Activated CD4-positive, alpha-beta T cell treated with anti-CD3 and anti-CD28 coated beads, Interleukin-2, amount 50 U/mL, for 4 hours (primary cell): Measurements from ENCODE around the gene ADSL.

Experiments
- DNase-seq, 2 experiments: peaks; one replicate each; pipeline ENCODE4 v3.0.0-alpha.2; 2020

The ADSL gene

GRCh38 chr22:40420341-40421081, 74.2 kb downstream of the ADSL start:
- DNase-seq: no peak

GRCh38 chr22:40421082-40421350, 74.7 kb downstream of the ADSL start:
- no peak for DNase-seq

- no peak for DNase-seq
Measured at GRCh38 chr22:40421941-40422340, 75.6 kb downstream of the ADSL start.

GRCh38 chr22:40422558-40423309, 76.4 kb downstream of the ADSL start:
- DNase-seq: no peak

- DNase-seq: no peak
Measured at GRCh38 chr22:40423310-40423688, 77.0 kb downstream of the ADSL start.

GRCh38 chr22:40423882-40424640, 77.8 kb downstream of the ADSL start:
- DNase-seq: no peak

- DNase-seq: no peak
Measured at GRCh38 chr22:40425082-40425481, 78.8 kb downstream of the ADSL start.

GRCh38 chr22:40426594-40427333, 80.5 kb downstream of the ADSL start:
- no peak for DNase-seq

- DNase-seq: no peak
Measured at GRCh38 chr22:40428796-40429195, 82.5 kb downstream of the ADSL start.

- DNase-seq: no peak
Measured at GRCh38 chr22:40429481-40429880, 83.2 kb downstream of the ADSL start.

- no peak for DNase-seq
Measured at GRCh38 chr22:40430991-40431390, 84.7 kb downstream of the ADSL start.

- DNase-seq: no peak
Measured at GRCh38 chr22:40432157-40432556, 85.9 kb downstream of the ADSL start.

GRCh38 chr22:40432625-40433024, 86.3 kb downstream of the ADSL start:
- DNase-seq: no peak

GRCh38 chr22:40433416-40434090, 87.3 kb downstream of the ADSL start:
- no peak for DNase-seq

GRCh38 chr22:40434106-40434505, 87.8 kb downstream of the ADSL start:
- no peak for DNase-seq

- DNase-seq: no peak
Measured at GRCh38 chr22:40434745-40435144, 88.4 kb downstream of the ADSL start.

GRCh38 chr22:40436505-40437431, 90.5 kb downstream of the ADSL start:
- DNase-seq: no peak
